PC-3 (cell line): ENCODE measurements around the gene UGT1A9. TPM values are rescaled to one million over a fixed set of nuclear protein-coding genes. Genes with fewer than 3 reads are reported as not detected.

ENCODE experiments used
- ATAC-seq: fragments of 200-7000 bp; cut with Tn5 transposase; 2 replicates; pipeline ENCODE4 v1.9.1; 2020; ENCODE audit warnings: mild to moderate bottlenecking, moderate library complexity
- BruUV-seq: library from RNA; stranded (reverse); fragments of 400-500 nt; replicated peaks from 2 replicates; lab custom pipeline; 2021; lab: Mats Ljungman, UMichigan
- CTCF ChIA-PET: fragments of 300-600 bp; sonication (Branson Sonifier 250); formaldehyde crosslinking; loops from one replicate; lab custom pipeline; 2022; ENCODE audit warnings: antibody characterized with exemption; lab: Charles Lee
- POLR2A ChIA-PET: fragments of 300-600 bp; sonication (Branson Sonifier 250); formaldehyde crosslinking; loops from one replicate; lab custom pipeline; 2022; ENCODE audit warnings: antibody characterized with exemption; ENCODE audit not compliant: unreplicated experiment; lab: Charles Lee
- DNase-seq: peaks from one replicate; pipeline ENCODE4 v3.0.0-alpha.2; 2015
- H2AFZ ChIP-seq: fragments of 300-600 bp; sonication (generic); 2 replicates; pipeline ENCODE4 v1.6.0; 2016; ENCODE audit warnings: antibody characterized with exemption, low read length
- H3F3A ChIP-seq: fragments of 300-600 bp; sonication (generic); one replicate; pipeline ENCODE4 v1.6.0; 2017; ENCODE audit warnings: antibody characterized with exemption, low read length, control low read depth, mild to moderate bottlenecking; ENCODE audit not compliant: unreplicated experiment
- H3K27ac ChIP-seq: fragments of 300-600 bp; sonication (generic); 2 replicates; pipeline ENCODE4 v1.5.1; 2016; ENCODE audit warnings: mild to moderate bottlenecking, low read length
- H3K27me3 ChIP-seq: fragments of 300-600 bp; sonication (generic); 2 replicates; pipeline ENCODE4 v1.6.1; 2016; ENCODE audit warnings: low read length, mixed read lengths
- H3K36me3 ChIP-seq: fragments of 300-600 bp; sonication (generic); 2 replicates; pipeline ENCODE4 v1.6.1; 2016; ENCODE audit warnings: low read depth, mixed run types, low read length, mixed read lengths
- H3K4me1 ChIP-seq: fragments of 300-600 bp; sonication (generic); 2 replicates; pipeline ENCODE4 v1.5.1; 2016; ENCODE audit warnings: low read length; ENCODE audit not compliant: insufficient read depth
- H3K4me2 ChIP-seq: fragments of 300-600 bp; sonication (generic); 2 replicates; pipeline ENCODE4 v1.6.0; 2016; ENCODE audit warnings: low read length
- H3K4me3 ChIP-seq: fragments of 300-600 bp; sonication (generic); 2 replicates; pipeline ENCODE4 v1.5.1; 2016; ENCODE audit warnings: mild to moderate bottlenecking, low read length, mixed read lengths
- H3K79me2 ChIP-seq: fragments of 300-600 bp; sonication (generic); 2 replicates; pipeline ENCODE4 v1.6.1; 2017; ENCODE audit warnings: low read length, mixed read lengths
- H3K9ac ChIP-seq: fragments of 300-600 bp; sonication (generic); 2 replicates; pipeline ENCODE4 v1.6.0; 2016; ENCODE audit warnings: mild to moderate bottlenecking, low read length
- H3K9me2 ChIP-seq: fragments of 300-600 bp; sonication (generic); replicated peaks from 2 replicates; pipeline ENCODE4 v1.6.1; 2016; ENCODE audit warnings: mixed run types, low read length, mixed read lengths
- H3K9me3 ChIP-seq: fragments of 300-600 bp; sonication (generic); 2 replicates; pipeline ENCODE4 v1.6.1; 2016; ENCODE audit warnings: low read length, mixed read lengths
- H4K20me1 ChIP-seq: fragments of 300-600 bp; sonication (generic); 2 replicates; pipeline ENCODE4 v1.6.1; 2016; ENCODE audit warnings: low read length, mixed read lengths
- CTCF ChIP-seq: fragments of 300-600 bp; sonication (generic); conservative IDR thresholded peaks from 2 replicates; pipeline ENCODE4 v1.5.1; 2017; ENCODE audit warnings: antibody characterized with exemption, low read depth, mild to moderate bottlenecking, low read length
- EZH2 ChIP-seq: fragments of 300-600 bp; sonication (generic); IDR thresholded peaks from one replicate; pipeline ENCODE4 v1.6.1; 2017; ENCODE audit warnings: antibody characterized with exemption, mild to moderate bottlenecking, low read length; ENCODE audit not compliant: unreplicated experiment
- EZH2phosphoT487 ChIP-seq: fragments of 300-600 bp; sonication (generic); IDR thresholded peaks from 2 replicates; pipeline ENCODE4 v1.6.1; 2018; ENCODE audit warnings: mild to moderate bottlenecking, antibody characterized with exemption, low read length, borderline replicate concordance
- intact Hi-C: fragments of 100-400 bp; cut with micrococcal nuclease; formaldehyde crosslinking; loops from 2 replicates; pipeline ENCODE4 v1.9.0; 2023
- total RNA-seq: library from RNA; depleted of rRNA; stranded (reverse); fragments of >200 nt; gene quantifications from 2 replicates; pipeline ENCODE4 v1.2.3, GENCODE V29; 2014

UGT1A9 gene
- total RNA-seq, 1 experiment from 2014 or later = not detected

- Histone ChIP-seq H3K9ac (no peak overlapping the region), H3K9me2 (no peaks in the 10 kb centered on the region), H3K4me2 (no peak overlapping the region), H3K4me3 (no peak overlapping the region), H2AFZ (no peak overlapping the region), H3K27me3 (no peaks in the 10 kb centered on the region), H3K9me3 (no peaks in the 10 kb centered on the region), H3K27ac (no peak overlapping the region), H3K4me1 (no peaks in the 10 kb centered on the region), H4K20me1 (no peaks in the 10 kb centered on the region), H3F3A (no peaks in the 10 kb centered on the region), H3K79me2 (no peaks in the 10 kb centered on the region), H3K36me3 (no peaks in the 10 kb centered on the region)
- ATAC-seq (no peak), DNase-seq (no peak)
- intact Hi-C loops = no loop called here
- BruUV-seq = no TSS peak
- TF ChIP-seq EZH2 = no peak
- TF ChIP-seq EZH2phosphoT487 = no peak
- CTCF ChIA-PET = no interaction called here
- POLR2A ChIA-PET = no interaction called here
These were observed 136.6 kb downstream of the UGT1A9 start for GRCh38 chr2:233807966-233808935.

- no peaks in the 10 kb centered on the region for H3K9me2 ChIP-seq
- no peaks in the 10 kb centered on the region for H3K4me1 ChIP-seq
- ChIA-PET CTCF (no interaction called here), POLR2A (no interaction called here)
- ATAC-seq (no peak), DNase-seq (no peak)
- no peak for TF ChIP-seq EZH2
- H2AFZ ChIP-seq = no peak overlapping the region
- no peaks in the 10 kb centered on the region for H3K79me2 ChIP-seq
- no peak overlapping the region for H3K27ac ChIP-seq
- H3K4me3 ChIP-seq = no peak overlapping the region
- no peaks in the 10 kb centered on the region for H3K36me3 ChIP-seq
- intact Hi-C loops = no loop called here
- no peak overlapping the region for H3K9ac ChIP-seq
- H4K20me1 ChIP-seq = no peaks in the 10 kb centered on the region
- no TSS peak for BruUV-seq
- H3K9me3 ChIP-seq = no peaks in the 10 kb centered on the region
- no peak overlapping the region for H3K4me2 ChIP-seq
- H3K27me3 ChIP-seq = no peaks in the 10 kb centered on the region
- H3F3A ChIP-seq = no peaks in the 10 kb centered on the region
These were observed 138.7 kb downstream of the UGT1A9 start for GRCh38 chr2:233810385-233810784.

GRCh38 chr2:233811087-233811486 is 139.4 kb downstream of the UGT1A9 start:
- H3K27ac ChIP-seq = no peak overlapping the region
- no peaks in the 10 kb centered on the region for H3K9me2 ChIP-seq
- BruUV-seq = no TSS peak
- intact Hi-C loops = no loop called here
- no peaks in the 10 kb centered on the region for H3K36me3 ChIP-seq
- H2AFZ ChIP-seq = no peak overlapping the region
- no peaks in the 10 kb centered on the region for H3K9me3 ChIP-seq
- H3K4me3 ChIP-seq = no peak overlapping the region
- POLR2A ChIA-PET = no interaction called here
- H3K27me3 ChIP-seq = no peaks in the 10 kb centered on the region
- H3K9ac ChIP-seq = no peak overlapping the region
- H3K4me1 ChIP-seq = no peaks in the 10 kb centered on the region
- H3F3A ChIP-seq = no peaks in the 10 kb centered on the region
- ATAC-seq (no peak), DNase-seq (no peak)
- H4K20me1 ChIP-seq = no peaks in the 10 kb centered on the region
- TF ChIP-seq EZH2phosphoT487 = no peak
- TF ChIP-seq EZH2 = no peak
- no peak for TF ChIP-seq CTCF
- CTCF ChIA-PET = no interaction called here
- H3K79me2 ChIP-seq = no peaks in the 10 kb centered on the region
- H3K4me2 ChIP-seq = no peak overlapping the region
